ENCODE measurements around the gene LAMC1.

Gene LAMC1

DNA sequence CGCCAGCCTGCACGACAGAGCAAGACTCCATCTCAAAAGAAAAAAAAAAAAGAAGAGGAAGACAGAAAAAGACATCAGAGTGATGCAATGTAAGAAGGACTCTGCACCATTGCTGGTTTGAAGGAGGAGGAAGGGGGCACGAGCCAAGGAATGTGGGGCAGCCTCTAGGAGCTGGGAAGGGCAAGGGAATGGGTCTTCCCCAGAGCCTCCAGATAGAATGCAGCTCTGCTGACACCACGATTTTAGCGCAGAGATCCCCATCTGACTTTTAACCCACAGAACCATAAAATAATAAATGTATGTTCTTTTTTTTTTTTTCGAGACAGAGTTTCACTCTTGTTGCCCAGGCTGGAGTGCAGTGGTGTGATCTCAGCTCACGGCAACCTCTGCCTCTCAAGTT, 129.0 kb downstream of the LAMC1 start:
- no peak for DNase-seq

DNA sequence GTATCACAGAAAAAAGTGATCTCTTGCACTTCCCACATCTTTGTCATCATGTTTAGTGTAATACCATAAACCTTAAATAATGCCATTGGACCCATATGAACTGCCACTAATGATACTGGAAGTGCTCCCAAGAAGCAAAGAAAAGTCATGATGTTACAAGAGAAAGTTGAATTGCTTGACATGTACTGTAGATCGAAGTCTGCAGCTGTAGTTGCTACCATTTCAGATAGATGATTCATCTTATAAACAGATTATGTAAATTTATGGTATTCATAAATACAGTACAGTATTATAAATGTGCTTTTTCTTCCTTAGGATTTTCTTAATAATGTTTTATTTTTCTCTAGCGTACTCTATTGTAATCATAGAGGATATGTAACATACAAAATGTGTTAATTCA, 132.7 kb downstream of the LAMC1 start:
- no peak for DNase-seq

DNA sequence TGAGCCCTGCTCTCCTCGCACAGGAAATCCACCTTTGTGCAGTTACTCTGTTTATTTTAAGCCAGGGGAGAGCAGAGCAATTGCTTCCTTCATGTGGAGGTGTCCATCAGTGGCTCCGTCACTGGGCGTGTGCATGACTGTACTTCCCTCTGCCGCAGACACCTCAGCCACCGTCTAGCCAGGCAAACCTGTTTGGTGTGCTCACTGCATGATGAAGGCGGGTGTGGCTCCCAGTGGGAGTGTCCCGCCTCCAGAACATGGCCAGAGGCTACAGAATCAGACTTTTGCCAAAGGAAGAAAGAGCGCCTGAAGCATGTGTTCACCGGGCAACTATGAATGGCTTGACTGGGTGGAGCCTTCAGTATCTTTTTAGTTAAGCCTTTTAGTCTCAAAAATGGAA, 136.7 kb downstream of the LAMC1 start:
- peak; percentile 98 for DNase-seq

DNA sequence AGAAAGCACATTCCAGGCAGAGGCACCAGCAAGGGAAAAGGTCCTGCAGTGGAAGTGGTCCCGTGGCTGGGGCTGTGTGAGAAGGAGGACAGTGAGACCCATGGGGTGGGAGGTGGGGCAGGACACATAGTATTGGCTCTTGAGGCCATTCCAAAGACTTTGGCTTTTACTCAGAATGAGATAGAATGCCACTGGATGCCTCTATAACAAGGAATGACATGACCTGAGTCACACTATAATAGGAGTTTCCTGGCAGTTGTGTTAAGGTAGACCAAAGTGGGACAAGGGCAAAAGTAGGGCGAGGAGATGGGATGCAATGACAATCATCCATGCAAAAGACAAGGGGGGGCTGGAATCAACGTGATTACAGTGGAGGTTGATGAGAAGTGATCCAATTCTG, 138.2 kb downstream of the LAMC1 start:
- DNase-seq, result no peak

DNA sequence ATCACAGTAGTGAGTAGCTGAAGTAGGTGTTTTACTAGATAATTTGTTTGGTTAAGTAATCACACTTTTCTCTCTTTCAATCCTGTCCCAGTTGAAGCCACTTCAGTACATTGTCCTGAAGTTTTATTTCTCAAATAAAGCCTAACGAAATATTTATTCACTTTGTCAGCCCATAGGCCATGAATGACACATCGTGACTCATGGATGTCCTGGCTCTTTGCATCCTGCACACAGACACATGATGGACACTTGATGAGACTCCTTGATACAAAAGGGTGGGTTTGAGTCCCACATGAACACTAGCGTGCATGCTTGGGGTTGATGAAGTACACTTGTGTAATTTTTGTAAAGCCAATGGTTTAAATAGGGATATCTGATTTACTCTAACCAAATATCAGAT, 140.1 kb downstream of the LAMC1 start:
- peak; percentile 79 for DNase-seq

DNA sequence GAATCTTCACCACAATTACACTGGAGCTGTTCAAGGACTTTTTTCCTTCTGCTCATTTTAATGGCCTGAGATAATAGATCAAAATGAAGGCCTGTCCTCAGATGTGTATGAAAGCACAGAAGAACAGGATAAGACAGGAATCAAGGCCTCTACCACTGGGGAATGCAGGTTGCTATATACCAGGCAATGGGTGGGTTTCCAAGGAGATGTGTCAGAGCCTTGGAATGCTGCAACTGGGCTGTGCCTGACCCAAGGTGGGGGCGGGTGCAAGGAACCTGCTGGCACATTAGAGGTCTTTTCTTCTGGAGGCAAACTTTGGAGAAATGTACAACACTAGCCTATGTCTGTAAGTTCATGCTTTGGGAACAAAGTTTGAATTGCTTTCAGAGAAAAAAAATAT, 141.1 kb downstream of the LAMC1 start:
- no peak for DNase-seq

DNA sequence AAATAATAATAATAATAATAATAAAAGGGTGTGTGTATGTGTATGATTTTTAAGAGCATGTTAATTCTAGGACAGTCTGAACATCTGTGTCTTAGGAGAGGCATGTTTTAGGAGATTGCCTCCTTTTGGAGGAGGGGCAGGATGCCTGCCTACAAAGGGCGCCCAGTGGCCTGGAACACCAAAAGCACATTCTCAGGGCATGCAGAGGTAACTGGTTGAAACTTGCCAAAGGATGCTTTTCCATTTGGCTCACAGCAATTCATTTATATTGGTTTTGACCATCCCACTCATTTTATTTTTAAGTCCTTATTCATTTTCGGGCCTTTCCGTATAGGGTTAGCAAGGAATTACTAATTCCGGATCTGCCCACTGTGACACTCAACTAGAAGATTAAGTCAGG, 141.7 kb downstream of the LAMC1 start:
- no peak for DNase-seq

DNA sequence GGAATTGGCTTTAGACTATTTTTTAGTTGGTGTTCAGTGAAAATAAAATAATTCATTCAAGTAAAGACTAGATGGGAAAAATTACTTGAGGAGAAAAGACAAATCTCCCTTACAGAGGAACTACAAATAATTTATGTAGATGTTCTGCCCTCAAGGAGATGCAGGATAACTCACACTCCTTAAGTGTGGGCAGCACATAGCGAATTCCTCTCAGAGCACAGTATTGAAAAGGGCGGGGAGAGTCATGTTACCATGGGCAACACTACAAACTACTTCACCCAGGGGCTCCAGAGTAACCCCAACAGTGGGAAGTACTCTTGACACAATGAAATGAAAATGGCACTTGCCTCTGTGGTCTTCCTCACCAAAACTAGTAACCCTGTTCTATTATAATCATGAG, 142.2 kb downstream of the LAMC1 start:
- DNase-seq, result no peak

DNA sequence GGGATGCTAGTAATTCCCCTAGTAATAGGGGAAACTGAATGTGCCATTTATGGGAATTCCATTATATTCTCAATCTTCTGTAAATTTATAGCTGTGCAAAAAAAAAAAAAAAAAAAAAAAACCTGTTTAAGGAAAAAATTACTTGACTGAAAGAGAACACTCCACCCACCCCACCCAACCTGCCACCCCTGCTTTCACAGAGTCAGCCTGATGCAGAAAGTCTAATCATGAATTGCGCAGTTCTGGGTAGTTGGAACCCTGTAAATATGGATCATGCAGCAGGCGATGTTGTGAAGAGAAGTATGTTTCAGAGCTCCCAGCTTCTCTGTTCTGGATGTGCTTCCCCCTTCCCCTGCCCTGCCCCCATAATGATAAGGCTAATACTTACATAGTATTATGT, 143.2 kb downstream of the LAMC1 start:
- DNase-seq, result no peak

DNA sequence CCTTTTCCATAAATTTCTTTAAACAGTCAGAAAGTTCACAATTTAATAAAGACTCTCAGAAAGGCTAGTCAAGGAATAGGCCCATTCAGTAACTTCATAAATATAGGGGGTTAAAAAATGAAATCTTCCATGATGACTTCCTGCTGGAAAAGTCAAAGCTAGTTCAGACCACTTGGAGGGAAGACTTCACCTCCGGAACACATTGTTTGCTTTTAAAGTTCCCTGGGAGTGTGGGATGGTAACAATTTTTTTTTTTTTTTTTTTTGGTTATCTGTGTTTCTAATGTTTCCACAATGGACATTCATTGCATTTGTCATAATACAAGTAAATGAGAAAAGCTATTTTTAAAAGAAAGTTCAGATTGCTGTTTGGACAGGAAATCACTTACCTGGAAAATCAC, 144.5 kb downstream of the LAMC1 start:
- no peak for DNase-seq

DNA sequence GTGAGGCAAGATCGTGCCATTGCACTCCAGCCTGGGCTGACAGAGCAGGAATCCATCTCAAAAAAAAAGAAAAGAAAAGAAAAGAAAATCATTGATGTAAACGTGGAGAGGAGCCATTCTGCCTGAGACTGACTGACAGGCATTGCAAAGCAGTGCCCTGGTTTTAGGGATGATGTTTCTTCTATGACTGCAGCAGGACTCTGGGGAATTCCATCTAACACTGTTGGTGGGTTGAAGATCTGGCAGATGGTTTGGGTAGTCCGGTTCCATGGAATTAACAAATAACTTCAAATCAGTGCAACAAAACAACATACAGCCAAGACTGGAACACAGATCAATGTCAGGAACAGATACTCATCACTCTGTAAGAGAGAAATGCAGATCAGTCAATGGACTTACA, 145.1 kb downstream of the LAMC1 start:
- no peak for DNase-seq

DNA sequence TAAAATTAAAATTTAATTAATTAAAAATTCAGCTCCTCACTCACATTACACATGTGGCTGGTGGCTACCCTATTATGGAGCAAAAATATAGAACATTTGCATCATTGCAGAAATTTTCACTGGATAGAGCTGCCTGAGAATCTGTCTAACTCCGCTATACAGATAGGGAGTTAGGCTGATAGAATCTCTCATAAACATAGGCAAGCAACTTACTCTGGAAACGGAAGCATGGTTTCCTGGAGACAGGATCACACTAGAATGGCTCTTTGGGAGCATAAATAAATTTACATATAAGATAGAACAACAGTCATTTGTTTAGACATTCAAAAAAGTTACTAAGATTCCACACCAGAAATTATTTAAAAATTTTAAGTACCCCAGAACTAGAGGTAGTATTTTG, 150.6 kb downstream of the LAMC1 start:
- DNase-seq, result no peak

DNA sequence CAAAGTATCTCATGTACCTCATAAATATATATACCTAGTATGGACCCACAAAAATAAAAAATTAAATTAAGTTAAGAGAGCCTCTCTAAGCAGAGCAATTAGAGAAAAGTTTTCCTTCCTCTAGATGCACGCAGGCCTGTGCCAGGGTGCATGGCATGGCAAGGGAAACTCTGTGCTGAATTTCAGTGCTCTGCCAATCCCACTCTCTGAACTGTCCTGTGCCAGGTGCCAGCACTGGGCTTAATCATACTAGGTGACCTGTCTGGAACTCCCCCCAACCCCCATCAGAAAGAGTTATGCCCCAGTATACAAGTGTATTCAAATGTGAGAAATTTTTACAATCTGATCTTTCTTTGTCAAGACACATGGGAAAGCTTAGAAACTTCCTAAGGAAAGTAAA, 152.4 kb downstream of the LAMC1 start:
- DNase-seq, result no peak

DNA sequence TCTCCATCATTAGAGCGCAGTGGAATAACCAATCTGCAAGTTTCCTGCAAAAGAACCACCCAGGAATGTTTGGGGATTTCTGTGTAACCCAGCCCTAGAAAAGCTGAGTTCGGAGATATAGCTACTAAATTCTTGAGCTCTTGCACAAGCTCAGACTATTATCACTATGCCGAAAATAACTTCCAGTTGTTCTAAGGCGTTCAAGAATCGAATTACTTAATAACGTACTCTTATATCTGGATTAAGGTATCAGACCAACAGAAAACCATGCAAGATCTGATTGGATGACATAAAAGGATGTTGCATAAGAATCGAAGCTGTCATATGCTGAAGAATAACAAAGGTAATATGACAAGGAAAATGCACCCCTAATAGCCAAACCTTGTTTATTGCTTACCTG, 155.3 kb downstream of the LAMC1 start:
- DNase-seq, result no peak

DNA sequence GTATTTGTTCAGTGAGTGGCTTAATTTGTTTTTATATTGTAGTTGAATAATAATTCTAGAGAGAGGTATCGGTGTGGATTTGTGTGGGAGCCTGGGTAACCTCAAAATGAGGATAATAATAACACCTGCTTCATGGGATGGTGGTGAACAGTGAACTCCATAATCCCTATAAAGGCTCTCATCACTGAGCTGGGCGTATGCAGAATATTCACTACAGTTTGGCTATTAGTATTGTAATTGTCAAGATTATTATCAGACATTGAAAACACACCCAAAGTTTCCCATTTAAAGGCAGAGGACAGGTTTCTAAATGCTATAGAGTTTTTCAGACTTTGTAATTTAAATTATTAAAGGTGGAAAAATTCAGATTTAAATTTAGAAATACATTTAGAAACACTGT, 155.8 kb downstream of the LAMC1 start:
- no peak for DNase-seq

DNA sequence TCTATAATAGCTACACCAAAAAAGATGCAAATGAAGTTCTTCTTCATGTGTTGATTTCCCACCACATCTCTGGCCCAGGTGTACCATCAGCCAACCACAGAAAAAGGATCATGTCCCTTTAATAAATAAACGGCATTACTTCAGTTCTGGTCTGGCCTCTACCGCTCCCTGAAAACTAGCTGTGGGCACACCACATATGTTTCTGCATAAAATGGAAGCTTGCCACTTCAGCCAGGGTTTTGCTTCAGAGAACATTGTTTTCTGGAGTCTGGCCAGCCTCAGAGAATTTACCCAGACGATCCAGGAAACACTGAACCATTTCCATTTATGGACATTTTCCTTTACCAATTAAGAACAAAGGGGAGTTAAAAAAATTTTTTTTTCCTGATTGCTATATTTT, 157.0 kb downstream of the LAMC1 start:
- DNase-seq, result peak; percentile 40

DNA sequence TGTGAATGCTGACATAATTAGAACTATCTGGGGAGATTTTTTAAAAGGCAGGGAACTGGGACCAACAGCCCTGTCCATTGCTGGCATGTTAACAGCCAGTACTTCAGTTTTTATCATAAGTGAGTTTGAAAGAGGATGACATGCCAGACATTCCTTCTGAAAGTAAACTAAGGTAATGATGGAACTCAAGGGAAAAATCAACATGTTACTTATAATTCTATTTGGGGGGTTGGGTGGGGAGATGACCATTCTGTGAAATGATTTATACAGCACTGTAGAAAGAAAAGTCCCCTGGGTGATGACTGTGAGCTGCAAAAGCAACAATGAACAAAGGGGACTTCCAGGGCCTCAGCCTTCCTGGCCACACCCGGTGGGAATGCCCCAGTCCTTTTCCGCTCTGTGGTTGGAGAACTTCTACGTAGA, 157.4 kb downstream of the LAMC1 start:
- peak; percentile 47 for DNase-seq

DNA sequence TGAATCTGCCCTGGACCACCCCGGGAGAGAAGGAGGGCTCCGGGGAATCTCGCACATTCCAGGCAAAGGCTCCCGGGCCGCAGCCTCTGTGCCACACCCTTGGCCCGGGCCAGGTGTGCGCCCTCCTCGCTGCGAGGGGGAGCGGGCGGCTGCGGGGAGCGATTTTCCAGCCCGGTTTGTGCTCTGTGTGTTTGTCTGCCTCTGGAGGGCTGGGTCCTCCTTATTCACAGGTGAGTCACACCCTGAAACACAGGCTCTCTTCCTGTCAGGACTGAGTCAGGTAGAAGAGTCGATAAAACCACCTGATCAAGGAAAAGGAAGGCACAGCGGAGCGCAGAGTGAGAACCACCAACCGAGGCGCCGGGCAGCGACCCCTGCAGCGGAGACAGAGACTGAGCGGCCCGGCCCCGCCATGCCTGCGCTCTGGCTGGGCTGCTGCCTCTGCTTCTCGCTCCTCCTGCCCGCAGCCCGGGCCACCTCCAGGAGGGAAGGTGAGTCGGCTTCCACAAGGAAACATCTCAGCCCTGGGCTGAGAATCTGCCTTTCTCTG, 162.8 kb downstream of the LAMC1 start, which contains the start of gene LAMC2:
Gene LAMC2, plus strand, starts transcription at position 324 of the 550 bp plus-strand sequence. Its CDS starts 89 bp downstream, at position 413.
- DNase-seq, result peak; percentile 94

DNA sequence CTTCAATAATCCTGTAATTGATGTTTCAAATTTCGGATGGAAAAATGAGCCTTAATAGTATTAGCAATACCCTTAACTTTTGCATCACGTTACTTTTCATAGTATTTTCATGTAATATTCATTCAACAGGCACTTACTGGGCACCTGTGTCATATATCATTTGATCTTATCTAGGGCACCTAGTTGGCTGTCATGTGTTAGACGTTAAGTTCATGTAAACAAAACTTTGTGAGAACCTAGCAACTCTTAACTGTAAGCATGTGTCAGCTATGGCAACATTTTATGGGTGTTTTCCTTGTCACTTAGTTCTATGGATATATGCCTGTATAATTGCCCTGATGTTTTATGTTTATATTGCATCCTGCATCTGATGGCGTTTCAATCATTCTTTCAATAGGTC, 163.6 kb downstream of the LAMC1 start:
- DNase-seq, result no peak

DNA sequence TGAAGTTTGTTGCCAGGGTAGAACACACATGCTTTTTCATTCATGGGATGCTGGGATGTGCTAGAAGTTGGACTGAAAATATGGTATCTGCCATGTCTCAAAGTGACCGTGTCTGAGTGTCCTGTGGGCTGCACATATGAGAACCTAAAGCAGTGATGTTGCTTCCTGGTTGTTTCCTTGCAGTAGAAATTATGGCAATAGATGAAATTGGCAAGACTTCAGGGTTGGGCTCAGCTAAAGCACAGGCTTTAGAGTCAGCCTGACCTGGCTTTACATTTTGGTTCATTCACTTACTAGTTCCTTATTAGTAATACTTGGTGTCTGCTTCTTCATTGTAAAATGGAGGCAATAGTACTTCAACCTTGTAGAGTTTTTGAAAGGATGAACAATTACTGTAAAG, 165.0 kb downstream of the LAMC1 start:
- no peak for DNase-seq

DNA sequence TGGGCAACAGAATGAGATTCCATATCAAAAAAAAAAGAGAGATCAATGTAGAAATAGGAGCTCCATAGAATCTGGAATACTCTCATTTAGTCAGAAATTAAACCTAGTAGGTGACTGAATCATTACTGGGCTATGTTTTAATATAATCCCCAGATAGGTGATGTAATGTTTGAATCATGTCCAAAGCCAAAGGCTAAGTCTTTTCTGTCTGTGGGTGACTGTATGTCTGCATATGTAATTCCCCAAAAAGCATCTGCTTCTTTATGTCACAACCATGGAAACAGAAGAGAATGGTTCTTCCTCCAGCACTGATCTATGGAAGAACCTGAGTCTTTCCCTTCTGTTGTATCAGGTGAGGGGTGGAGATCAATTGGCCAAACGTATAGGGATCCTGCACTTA, 168.6 kb downstream of the LAMC1 start:
- DNase-seq, result no peak

DNA sequence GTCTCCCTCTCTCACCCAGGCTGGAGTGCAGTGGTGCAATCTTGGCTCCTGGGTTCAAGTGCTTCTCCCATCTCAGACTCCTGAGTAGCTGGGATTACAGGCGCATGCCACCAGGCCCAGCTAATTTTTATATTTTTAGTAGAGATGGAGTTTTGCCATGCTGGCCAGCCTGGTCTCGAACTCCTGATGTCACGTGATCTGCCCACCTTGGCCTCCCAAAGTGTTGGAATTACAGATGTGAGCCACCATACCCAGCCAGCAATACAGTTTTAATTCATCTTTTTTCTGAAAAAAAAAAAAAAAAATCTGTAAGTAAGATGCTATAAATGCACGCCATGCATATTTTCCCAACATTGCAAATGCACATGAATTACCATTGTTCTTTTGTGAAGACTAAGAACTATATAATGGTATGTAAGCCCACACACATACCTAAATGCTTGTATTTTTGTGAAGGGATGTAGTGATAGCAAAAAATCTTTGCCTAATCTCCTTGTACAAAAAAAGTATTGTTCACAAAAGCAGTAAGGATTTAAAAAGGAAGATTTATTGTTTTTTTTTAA, 170.8 kb downstream of the LAMC1 start:
- no peak for DNase-seq

DNA sequence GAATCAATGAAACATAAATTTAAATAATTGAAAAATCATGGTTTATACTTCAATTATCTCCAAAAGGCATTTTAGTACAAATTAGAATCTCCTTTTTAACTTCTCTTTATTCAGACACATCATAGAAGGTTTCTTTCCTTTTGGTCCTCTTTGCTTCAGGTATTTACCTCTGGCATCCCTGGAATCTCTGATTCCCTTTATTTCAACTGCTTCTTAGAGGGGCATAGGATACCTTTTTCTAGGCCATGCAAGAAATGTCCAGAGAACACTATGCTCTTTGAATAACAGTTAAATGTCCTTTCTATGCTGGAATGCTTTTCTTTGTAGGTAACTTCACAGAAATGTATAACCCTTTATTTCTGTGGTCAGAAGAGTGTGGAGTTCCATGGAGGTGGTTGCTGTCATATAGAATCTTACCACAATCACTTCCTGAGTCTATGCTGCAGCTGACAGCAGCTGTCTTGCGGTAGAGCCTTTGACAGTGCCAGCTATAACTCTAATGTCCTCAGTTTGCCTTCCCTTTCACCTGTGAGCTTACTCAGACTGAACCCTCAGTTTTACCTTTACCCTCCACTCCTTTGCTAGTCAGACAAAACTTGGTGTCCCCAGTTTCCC, 171.4 kb downstream of the LAMC1 start:
- DNase-seq, result peak; percentile 68

DNA sequence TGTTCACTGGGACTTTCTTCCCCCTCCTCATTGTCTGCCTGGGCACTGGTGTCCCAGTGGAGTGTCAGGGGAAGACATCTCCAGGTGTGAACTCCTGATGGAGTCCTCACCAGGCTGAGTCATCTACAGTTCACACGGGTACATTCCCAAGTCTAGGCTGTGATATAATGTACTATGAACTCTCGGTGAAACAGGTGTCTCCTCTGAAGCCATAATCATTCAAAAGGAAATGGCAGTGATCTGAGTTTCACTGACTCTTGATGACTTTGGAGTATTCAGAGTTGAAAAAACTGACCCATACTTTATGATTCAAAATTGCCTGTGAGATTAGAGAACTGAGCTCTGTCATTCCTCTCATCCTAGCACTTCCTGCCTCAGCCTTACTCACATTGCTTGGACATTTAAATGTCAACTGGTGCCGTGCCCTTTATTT, 171.9 kb downstream of the LAMC1 start:
- DNase-seq, result peak; percentile 82

All from DMS53 (cell line).